Measurements from ENCODE around the gene LRRN4. TPM values are rescaled to one million over a fixed set of nuclear protein-coding genes. Genes with fewer than 3 reads are reported as not detected.

Gene LRRN4
- total RNA-seq, 4 donors from 2014 or later, result not detected

- Histone ChIP-seq H3K27me3 (no peaks in the 10 kb centered on the region), H3K36me3 (peaks cover 0 to 10% (median 0%) of the 10 kb centered on the region in 3 donors), H3K27ac (no peak overlapping the region), H3K9me3 (no peaks in the 10 kb centered on the region), H3K4me1 (peaks cover 0 to 8% (median 1%) of the 10 kb centered on the region in 4 donors), H3K4me3 (no peak overlapping the region)
- TF ChIP-seq, protein P1, sequence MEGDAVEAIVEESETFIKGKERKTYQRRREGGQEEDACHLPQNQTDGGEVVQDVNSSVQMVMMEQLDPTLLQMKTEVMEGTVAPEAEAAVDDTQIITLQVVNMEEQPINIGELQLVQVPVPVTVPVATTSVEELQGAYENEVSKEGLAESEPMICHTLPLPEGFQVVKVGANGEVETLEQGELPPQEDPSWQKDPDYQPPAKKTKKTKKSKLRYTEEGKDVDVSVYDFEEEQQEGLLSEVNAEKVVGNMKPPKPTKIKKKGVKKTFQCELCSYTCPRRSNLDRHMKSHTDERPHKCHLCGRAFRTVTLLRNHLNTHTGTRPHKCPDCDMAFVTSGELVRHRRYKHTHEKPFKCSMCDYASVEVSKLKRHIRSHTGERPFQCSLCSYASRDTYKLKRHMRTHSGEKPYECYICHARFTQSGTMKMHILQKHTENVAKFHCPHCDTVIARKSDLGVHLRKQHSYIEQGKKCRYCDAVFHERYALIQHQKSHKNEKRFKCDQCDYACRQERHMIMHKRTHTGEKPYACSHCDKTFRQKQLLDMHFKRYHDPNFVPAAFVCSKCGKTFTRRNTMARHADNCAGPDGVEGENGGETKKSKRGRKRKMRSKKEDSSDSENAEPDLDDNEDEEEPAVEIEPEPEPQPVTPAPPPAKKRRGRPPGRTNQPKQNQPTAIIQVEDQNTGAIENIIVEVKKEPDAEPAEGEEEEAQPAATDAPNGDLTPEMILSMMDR (IDR thresholded peaks at IDR 0.05), result no peak
- TF ChIP-seq POLR2A (IDR thresholded peaks at IDR 0.05), result no peak
- DNase-seq, result no peak
Observed at GRCh38 chr20:6070829-6071695, 17.2 kb upstream of the LRRN4 start.

DNA sequence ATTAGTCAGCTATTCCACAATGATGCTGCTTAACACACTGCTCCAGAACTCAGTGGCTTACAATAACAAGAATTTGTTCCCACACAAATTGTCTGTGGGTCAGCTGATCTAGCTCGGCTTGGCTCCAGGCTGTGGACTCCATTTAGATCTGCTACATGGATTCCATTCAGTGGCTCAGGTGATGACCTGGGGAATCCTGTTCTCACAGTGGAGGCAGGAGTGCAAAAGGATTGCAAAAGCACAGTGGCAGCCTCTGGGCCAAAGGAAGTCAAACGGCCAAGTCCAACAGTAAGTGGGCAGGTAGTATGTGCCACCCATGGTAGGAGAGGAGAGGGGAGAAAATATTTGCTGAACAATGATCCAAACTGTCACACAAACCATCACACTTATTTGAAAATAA is 15.8 kb upstream of the LRRN4 start:
- no peak for DNase-seq
- TF ChIP-seq, protein P1 (IDR thresholded peaks at IDR 0.05), result no peak
- no peak for TF ChIP-seq POLR2A (IDR thresholded peaks at IDR 0.05)

DNA sequence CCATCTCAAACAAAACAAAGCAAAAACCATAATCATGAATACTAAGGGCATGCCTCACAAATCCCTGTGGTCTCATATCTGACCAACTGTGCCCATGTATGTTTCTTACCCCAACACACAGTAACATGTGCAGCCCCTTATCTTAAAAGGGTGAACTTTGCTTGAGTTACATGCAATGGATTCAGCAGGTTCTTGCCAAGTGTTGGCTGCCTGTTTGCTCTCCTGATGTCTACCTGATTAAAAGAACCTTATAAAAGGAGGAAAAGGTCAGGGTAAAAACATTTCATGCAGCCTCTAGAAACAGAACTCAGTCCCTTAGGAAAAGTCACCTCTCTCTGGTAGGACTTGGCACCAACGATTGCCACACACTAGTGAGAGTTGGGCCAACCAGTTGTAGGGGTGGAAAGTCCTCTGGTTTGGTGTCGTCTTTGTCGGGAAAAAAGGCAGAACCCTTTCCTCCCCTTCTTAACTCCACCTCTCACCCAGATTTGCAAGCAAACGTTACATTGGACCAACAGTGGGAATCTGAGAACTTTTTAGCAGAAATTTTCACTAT is 14.0 kb upstream of the LRRN4 start:
- TF ChIP-seq POLR2A (IDR thresholded peaks at IDR 0.05), result no peak
- TF ChIP-seq, protein P1 (IDR thresholded peaks at IDR 0.05), result no peak
- H3K36me3 ChIP-seq, result peaks cover 0 to 9% (median 0%) of the 10 kb centered on the region in 3 donors
- H3K27me3 ChIP-seq, result no peaks in the 10 kb centered on the region
- no peaks in the 10 kb centered on the region for H3K9me3 ChIP-seq
- H3K4me1 ChIP-seq, result no peaks in the 10 kb centered on the region
- H3K4me3 ChIP-seq, result no peak overlapping the region
- no peak overlapping the region for H3K27ac ChIP-seq
- DNase-seq, result no peak

More for the DNA sequence above, 15.8 kb upstream of the LRRN4 start:
- no peak overlapping the region for H3K4me3 ChIP-seq
- no peaks in the 10 kb centered on the region for H3K9me3 ChIP-seq
- no peak overlapping the region for H3K27ac ChIP-seq
- no peaks in the 10 kb centered on the region for H3K27me3 ChIP-seq
- no peaks in the 10 kb centered on the region for H3K4me1 ChIP-seq
- H3K36me3 ChIP-seq, result peaks cover 0 to 10% (median 0%) of the 10 kb centered on the region in 3 donors

- no peak overlapping the region for H3K4me3 ChIP-seq
- no peaks in the 10 kb centered on the region for H3K9me3 ChIP-seq
- no peaks in the 10 kb centered on the region for H3K36me3 ChIP-seq
- no peaks in the 10 kb centered on the region for H3K27me3 ChIP-seq
- H3K27ac ChIP-seq, result no peak overlapping the region
- DNase-seq, result no peak
- no peaks in the 10 kb centered on the region for H3K4me1 ChIP-seq
- TF ChIP-seq, protein P1 (IDR thresholded peaks at IDR 0.05), result no peak
- no peak for TF ChIP-seq POLR2A (IDR thresholded peaks at IDR 0.05)
Observed at GRCh38 chr20:6066582-6066981, 12.7 kb upstream of the LRRN4 start.

GRCh38 chr20:6061544-6061943 is 7.7 kb upstream of the LRRN4 start:
- H3K9me3 ChIP-seq, result no peaks in the 10 kb centered on the region
- H3K27me3 ChIP-seq, result no peaks in the 10 kb centered on the region
- H3K27ac ChIP-seq, result no peak overlapping the region
- no peaks in the 10 kb centered on the region for H3K4me1 ChIP-seq
- DNase-seq, result no peak
- H3K36me3 ChIP-seq, result no peaks in the 10 kb centered on the region
- H3K4me3 ChIP-seq, result no peak overlapping the region
- TF ChIP-seq, protein P1 (IDR thresholded peaks at IDR 0.05), result no peak
- no peak for TF ChIP-seq POLR2A (IDR thresholded peaks at IDR 0.05)
